HG03039 (cell line): ENCODE results near the gene BSN.
A peak's percentile ranks its signal among the peaks of the same experiment; 100 is the strongest.

Source experiments
- ATAC-seq: cut with Tn5 transposase; IDR thresholded peaks from one replicate; pipeline ENCODE4 v1.9.1; 2021; ENCODE audit warnings: mild to moderate bottlenecking, moderate library complexity; ENCODE audit not compliant: unreplicated experiment

Gene BSN

GRCh38 chr3:49712631-49713317 is 158.5 kb downstream of the BSN start:
- ATAC-seq, result no peak

- no peak for ATAC-seq
These were observed 159.2 kb downstream of the BSN start for GRCh38 chr3:49713336-49714105.

- ATAC-seq, result no peak
These were observed 160.7 kb downstream of the BSN start for GRCh38 chr3:49714728-49715550.

GRCh38 chr3:49715611-49716121 is 161.4 kb downstream of the BSN start:
- ATAC-seq, result no peak

DNA sequence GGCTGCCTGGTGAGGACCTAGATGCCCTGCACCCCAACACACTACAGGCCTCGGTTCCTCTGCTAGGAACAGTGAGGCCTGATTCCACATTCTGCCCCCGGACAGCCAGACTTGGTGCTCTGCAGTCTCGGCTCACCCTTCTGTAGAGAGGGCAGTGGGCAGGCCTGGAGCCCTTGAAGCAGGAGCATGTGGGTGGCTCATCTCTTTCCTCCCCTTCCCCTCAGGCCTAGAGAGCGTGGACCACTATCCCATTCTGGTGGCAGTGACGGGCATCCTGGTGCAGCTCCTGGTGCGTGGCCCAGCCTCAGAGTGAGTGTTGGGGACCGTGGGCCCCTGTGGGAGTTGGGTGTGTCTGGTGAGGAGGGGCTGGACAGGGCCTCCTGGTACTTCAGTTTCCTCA is 161.9 kb downstream of the BSN start:
- ATAC-seq, result no peak

DNA sequence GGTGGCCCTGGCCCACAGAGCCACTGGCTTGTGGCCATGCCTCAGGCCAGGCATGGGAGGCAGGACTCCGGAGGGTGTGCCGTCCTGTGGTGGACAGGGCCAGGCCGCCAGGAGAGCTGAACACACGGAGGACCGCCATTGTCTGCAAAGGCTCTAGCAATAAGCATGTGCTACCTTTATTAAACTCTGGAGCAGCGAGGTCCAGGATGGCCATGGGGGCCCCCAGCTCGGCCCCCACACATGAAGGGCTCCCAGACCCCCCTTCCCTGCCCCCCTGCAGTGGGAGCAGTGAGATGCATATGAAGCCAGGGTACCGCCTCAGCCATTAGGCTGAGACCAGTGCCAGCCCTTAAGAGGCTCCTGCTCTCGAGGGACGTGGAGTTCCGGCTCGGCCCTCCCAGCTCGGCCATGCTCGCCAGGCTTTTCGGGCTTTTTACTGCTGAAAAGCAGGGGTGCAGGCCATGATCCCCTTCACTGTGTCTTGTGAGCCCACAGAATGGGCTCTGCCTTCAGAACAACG is 162.5 kb downstream of the BSN start:
- ATAC-seq, result no peak

DNA sequence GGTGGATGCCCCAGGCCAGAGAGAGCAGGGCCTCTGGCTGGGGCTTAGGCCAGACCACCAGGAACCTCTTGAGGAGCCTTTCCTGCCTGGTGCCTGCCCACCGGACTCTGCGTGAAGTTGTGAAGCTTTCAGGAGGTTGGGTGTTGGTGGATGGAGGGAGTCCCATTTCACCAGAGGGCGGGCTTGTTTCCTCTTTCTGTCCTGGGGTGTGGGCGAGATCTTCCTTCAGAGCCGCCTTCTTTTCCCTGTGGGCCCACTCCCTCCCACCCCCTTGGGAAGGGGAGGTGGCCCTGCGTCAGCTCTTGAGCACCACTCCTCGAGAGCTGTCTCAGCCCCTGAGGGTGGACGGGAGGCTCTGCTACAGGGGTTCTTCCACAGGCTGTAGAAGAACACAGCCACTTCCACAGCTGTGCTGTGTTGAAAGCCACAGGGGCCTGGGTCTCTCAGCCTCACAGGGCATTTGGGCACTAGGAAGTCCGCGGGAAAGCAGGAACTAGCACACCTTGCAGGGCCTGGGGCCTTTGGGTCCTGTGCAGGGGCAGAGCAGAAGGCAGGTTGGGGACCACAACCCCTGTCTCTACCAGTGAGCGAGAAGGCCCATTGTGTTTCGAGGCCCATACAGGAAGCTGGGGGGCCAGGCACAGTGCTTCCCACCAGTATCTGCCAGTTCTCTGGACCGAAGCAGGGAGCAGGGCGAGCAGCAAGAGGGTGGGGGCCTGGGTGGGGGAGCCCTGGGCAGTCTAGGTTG is 163.1 kb downstream of the BSN start:
- no peak for ATAC-seq

GRCh38 chr3:49717959-49718857 is 163.9 kb downstream of the BSN start:
- no peak for ATAC-seq

DNA sequence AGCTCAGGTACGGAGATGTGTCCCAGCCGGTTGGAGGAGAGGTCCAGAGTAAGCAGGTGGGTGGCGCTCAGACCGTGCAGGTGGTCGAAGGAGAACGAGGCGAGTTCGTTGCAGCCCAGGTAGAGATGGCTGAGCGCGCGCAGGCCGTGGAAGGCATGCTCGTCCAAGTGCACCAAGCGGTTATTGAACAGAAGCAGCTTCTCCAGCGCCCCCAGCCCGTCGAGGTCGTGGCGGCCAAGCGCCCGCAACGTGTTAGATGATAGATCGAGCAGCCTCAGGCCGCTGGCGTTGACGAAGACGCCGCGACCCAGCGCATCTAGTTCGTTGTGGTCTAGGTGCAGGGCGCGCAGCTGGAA is 164.6 kb downstream of the BSN start:
- ATAC-seq, result no peak

DNA sequence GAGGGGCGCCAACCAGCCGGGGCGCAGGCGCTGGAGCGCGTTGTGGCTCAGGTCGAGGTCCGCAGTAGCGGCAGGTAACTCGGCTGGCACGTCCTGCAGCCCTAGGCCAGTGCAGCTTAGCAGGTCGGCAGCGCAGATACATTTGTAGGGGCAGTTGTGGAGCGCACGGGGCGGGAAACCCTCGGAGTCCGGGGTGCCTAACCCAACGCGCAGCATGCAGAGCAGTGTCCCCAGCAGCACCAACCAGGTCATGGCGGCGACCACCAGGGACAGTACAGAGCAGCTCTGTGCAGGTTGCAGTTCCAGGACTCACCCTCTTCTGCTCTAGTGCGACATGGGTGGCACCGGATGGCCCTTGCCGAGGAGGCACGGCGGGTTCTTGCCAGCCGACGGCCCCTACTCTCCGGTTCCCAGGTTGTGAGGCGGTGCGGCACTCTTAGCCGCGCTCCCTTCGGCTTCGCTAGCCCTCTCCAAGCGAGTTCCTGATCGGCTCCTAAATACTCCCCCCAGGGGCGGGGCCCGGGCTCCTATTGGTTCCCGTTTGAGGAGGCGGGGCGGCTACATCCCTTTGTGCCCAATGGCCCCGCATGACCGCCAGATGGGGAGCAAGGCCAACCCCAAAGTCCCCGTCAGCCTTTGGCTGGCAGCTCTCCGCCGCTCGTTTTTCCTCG is 165.1 kb downstream of the BSN start, which contains the start of gene AMIGO3:
Gene AMIGO3 (minus strand): TSS at position 471 of the 671 bp plus-strand sequence. CDS start 219 bp downstream, at position 252.
- peak; percentile 38 for ATAC-seq
